Epithelial cell of proximal tubule (primary cell): ENCODE results near the gene ADAP1. TPM values are rescaled to one million over a fixed set of nuclear protein-coding genes. Genes with fewer than 3 reads are reported as not detected.
A peak's percentile ranks its signal among the peaks of the same experiment; 100 is the strongest.

Experiments used
- DNase-seq: peaks from one replicate; pipeline ENCODE4 v3.0.0-alpha.2; 2011; ENCODE audit warnings: low read depth
- H3K4me3 ChIP-seq: 2 replicates; pipeline ENCODE4 v1.5.1; 2011; ENCODE audit warnings: low read depth, mild to moderate bottlenecking, low read length
- CTCF ChIP-seq: conservative IDR thresholded peaks from 2 replicates; pipeline ENCODE4 v1.5.1; 2012; ENCODE audit warnings: low read depth, mild to moderate bottlenecking, low read length
- total RNA-seq: library from RNA; depleted of rRNA; stranded (reverse); fragments of >200 nt; gene quantifications from 2 replicates; pipeline ENCODE4 v1.2.3, GENCODE V29; 2015

The ADAP1 gene
- total RNA-seq, 1 donor from 2014 or later = 7.2 TPM

DNA sequence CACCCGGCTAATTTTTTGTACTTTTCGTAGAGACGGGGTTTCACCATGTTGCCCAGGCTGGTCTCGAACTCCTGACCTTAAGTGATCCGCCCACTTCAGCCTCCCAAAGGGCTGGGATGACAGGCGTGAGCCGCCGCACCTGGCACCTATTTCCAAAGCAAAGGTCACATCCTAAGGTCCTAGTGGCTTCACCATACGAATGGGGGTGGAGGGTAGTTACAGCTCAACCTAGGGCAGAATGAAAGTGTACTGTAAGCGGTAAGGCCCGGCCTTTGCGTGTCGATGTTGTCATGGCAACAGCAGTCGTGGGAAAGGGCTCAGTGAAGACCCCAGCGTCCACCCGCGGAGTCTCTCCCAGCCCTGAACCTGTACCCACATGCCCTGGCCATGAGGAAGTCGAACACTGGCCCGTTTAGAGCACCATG is 22.4 kb upstream of the ADAP1 start:
- no peak for TF ChIP-seq CTCF
- no peak for DNase-seq
- no peak overlapping the region for H3K4me3 ChIP-seq

DNA sequence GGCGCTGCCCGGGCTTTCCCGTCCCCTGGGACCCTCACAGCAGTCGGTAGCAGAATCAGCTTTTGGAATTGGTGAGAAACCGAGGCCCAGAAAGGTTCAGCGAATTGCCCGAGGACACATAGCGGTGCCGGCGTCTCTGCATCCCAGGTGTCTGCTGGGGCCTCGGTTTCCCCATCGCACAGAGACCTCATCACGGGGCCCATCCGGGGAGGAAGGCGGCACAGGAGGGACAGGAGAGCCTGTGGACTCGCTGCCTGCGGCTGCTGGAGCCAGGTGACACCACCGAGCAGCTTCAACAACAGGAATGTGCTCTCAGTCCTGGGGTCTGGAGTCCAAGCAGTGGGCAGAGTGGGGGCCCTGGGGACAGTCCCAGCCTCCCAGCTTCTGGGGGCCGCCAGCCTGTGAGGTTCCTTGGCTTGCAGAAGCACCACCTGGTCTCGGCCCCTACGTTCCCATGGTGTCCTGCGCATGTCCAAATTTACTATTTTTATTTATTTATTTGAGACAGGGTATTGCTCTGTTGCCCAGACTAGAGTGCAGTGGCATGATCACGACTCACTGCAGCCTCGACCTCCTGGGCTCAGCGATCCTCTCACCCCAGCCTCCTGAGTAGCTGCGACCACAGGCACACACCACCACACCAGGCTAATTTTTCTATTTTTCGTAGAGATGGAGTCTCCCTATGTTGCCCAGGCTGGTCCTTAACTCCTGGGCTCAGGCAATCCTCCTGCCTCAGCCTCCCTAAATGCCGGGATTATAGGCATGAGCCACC is 21.4 kb upstream of the ADAP1 start:
- no peak for DNase-seq
- no peak for TF ChIP-seq CTCF

GRCh38 chr7:974820-975681 is 20.6 kb upstream of the ADAP1 start, which contains the start of gene COX19:
TSS of gene COX19 (minus strand) at chr7:975549. CDS start at chr7:975509, 40 bp downstream.
- no peak for TF ChIP-seq CTCF
- peak within 1 kb of the TSS; percentile 99 for H3K4me3 ChIP-seq
- DNase-seq = no peak

More for the DNA sequence above, 21.4 kb upstream of the ADAP1 start:
- peak overlapping the region; percentile 99 for H3K4me3 ChIP-seq

DNA sequence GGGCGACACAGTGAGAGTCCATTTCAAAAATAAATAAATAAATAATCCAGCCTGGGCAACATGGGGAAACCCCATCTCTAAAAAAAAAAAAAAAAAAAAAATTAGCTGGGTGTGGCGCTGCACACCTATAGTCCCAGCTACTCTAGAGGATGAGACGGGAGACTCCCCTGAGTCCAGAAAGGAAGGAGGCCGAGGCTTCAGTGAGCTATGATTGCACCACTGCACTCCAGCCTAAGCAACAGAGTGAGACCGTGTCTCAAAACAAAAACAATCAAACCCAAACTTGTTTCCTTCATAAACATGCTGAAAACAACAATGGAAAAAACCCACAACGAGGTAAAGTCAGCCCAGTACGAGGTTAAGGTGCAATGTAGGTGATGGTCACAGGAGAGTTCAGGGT is 19.7 kb upstream of the ADAP1 start:
- DNase-seq = no peak
- H3K4me3 ChIP-seq = peak overlapping the region; percentile 99
- no peak for TF ChIP-seq CTCF

- no peak for DNase-seq
- TF ChIP-seq CTCF = no peak
- H3K4me3 ChIP-seq = no peak overlapping the region
Observed at GRCh38 chr7:973312-973711, 18.8 kb upstream of the ADAP1 start.

DNA sequence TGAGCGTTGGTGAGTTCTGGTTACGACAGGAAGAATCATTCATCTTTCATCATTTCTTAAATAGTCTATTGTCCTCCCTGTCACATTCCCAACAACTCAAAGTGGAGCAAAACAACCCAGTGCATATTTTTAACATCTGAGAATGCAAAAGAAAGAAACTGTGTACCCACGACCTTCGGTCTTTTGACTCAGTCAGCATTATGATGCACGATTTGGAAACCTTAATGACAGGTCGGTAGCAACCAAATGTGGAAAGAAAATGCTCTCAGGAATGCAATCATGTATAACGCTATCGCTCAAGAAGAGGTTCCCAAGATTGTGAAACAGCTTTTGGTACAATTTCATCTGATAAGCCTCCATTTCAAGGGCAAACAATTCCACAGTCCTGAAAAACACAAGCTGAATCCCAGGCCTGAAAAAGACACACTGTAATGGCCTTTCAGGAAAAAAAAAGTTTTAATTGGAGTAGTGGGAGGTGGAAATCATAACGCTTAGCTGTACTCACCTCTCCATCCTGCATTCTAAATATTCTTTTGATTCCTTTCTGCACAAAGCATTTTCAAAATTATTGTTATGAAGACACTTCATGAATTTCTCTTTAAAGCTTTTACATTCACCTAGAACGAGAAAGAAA is 18.3 kb upstream of the ADAP1 start:
- no peak overlapping the region for H3K4me3 ChIP-seq
- no peak for TF ChIP-seq CTCF
- no peak for DNase-seq
